Uterus (tissue), 2 donors: ENCODE results near the gene MRPS25.

Source experiments
- POLR2A ChIP-seq, 2 donors: fragments of 450-650 bp; IDR thresholded peaks; one replicate each; pipeline ENCODE4 v1.6.1; 2016; ENCODE audit warnings: antibody characterized with exemption in 2 of 2, mild to moderate bottlenecking in 1 of 2, moderate library complexity in 1 of 2
- TF ChIP-seq, protein P1 (sequence below), 4 experiments: fragments of 200-600 bp in 2 of 4; fragments of 450-650 bp in 2 of 4; sonication (generic) in 2 of 4; IDR thresholded peaks; one replicate each; pipeline ENCODE4 v1.5.1; 2016 to 2019; ENCODE audit warnings: antibody characterized with exemption in 4 of 4, mild to moderate bottlenecking in 2 of 4, moderate library complexity in 1 of 4

- TF ChIP-seq, protein P1, sequence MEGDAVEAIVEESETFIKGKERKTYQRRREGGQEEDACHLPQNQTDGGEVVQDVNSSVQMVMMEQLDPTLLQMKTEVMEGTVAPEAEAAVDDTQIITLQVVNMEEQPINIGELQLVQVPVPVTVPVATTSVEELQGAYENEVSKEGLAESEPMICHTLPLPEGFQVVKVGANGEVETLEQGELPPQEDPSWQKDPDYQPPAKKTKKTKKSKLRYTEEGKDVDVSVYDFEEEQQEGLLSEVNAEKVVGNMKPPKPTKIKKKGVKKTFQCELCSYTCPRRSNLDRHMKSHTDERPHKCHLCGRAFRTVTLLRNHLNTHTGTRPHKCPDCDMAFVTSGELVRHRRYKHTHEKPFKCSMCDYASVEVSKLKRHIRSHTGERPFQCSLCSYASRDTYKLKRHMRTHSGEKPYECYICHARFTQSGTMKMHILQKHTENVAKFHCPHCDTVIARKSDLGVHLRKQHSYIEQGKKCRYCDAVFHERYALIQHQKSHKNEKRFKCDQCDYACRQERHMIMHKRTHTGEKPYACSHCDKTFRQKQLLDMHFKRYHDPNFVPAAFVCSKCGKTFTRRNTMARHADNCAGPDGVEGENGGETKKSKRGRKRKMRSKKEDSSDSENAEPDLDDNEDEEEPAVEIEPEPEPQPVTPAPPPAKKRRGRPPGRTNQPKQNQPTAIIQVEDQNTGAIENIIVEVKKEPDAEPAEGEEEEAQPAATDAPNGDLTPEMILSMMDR (IDR thresholded peaks at IDR 0.05): no peak
- TF ChIP-seq POLR2A (IDR thresholded peaks at IDR 0.05): no peak
These were observed 48.4 kb upstream of the MRPS25 start for GRCh38 chr3:15113471-15113870.
